ENCODE results near the gene FBN1. TPM values are rescaled to one million over a fixed set of nuclear protein-coding genes. Genes with fewer than 3 reads are reported as not detected.

Gene FBN1
- total RNA-seq, 1 donor from 2014 or later = 22.1 TPM

- Mint-ChIP-seq H3K4me1 (no peaks in the 10 kb centered on the region), H3K27me3 (ENCODE audit: low read depth) (no peaks in the 10 kb centered on the region), H3K4me3 (no peak overlapping the region), H3K27ac (ENCODE audit: unreplicated experiment) (no peak overlapping the region), H3K9me3 (peaks cover 2% of the 10 kb centered on the region), H3K36me3 (ENCODE audit: low read depth) (peaks cover 5% of the 10 kb centered on the region)
- no peak for TF ChIP-seq CTCF (conservative IDR thresholded peaks at IDR 0.05)
- no peak for DNase-seq (ENCODE audit: low read depth, low spot score)
These were observed 35.8 kb upstream of the FBN1 start for GRCh38 chr15:48681353-48681752.

- no peak for DNase-seq (ENCODE audit: low read depth, low spot score)
- Mint-ChIP-seq H3K27ac (ENCODE audit: unreplicated experiment) (no peak overlapping the region), H3K4me1 (no peaks in the 10 kb centered on the region), H3K36me3 (ENCODE audit: low read depth) (peaks cover 3% of the 10 kb centered on the region), H3K9me3 (no peaks in the 10 kb centered on the region), H3K4me3 (no peak overlapping the region), H3K27me3 (ENCODE audit: low read depth) (no peaks in the 10 kb centered on the region)
- TF ChIP-seq CTCF (conservative IDR thresholded peaks at IDR 0.05) = no peak
These were observed 35.3 kb upstream of the FBN1 start for GRCh38 chr15:48680841-48681240.

GRCh38 chr15:48679952-48680351 is 34.4 kb upstream of the FBN1 start:
- no peak overlapping the region for H3K27ac Mint-ChIP-seq (ENCODE audit: unreplicated experiment)
- DNase-seq (ENCODE audit: low read depth, low spot score) = no peak
- no peaks in the 10 kb centered on the region for H3K4me1 Mint-ChIP-seq
- TF ChIP-seq CTCF (conservative IDR thresholded peaks at IDR 0.05) = no peak
- H3K36me3 Mint-ChIP-seq (ENCODE audit: low read depth) = peaks cover 3% of the 10 kb centered on the region
- H3K27me3 Mint-ChIP-seq (ENCODE audit: low read depth) = no peaks in the 10 kb centered on the region
- H3K9me3 Mint-ChIP-seq = no peaks in the 10 kb centered on the region
- no peak overlapping the region for H3K4me3 Mint-ChIP-seq

- no peak overlapping the region for H3K27ac Mint-ChIP-seq (ENCODE audit: unreplicated experiment)
- TF ChIP-seq CTCF (conservative IDR thresholded peaks at IDR 0.05) = no peak
- no peak for DNase-seq (ENCODE audit: low read depth, low spot score)
- H3K4me1 Mint-ChIP-seq = no peaks in the 10 kb centered on the region
- no peaks in the 10 kb centered on the region for H3K36me3 Mint-ChIP-seq (ENCODE audit: low read depth)
- H3K9me3 Mint-ChIP-seq = no peaks in the 10 kb centered on the region
- no peak overlapping the region for H3K4me3 Mint-ChIP-seq
- no peaks in the 10 kb centered on the region for H3K27me3 Mint-ChIP-seq (ENCODE audit: low read depth)
These were observed 33.3 kb upstream of the FBN1 start for GRCh38 chr15:48678851-48679250.

GRCh38 chr15:48677821-48678220 is 32.3 kb upstream of the FBN1 start:
- no peaks in the 10 kb centered on the region for H3K9me3 Mint-ChIP-seq

More at GRCh38 chr15:48677821-48678220, 32.3 kb upstream of the FBN1 start:
- H3K27me3 Mint-ChIP-seq (ENCODE audit: low read depth) = no peaks in the 10 kb centered on the region
- H3K27ac Mint-ChIP-seq (ENCODE audit: unreplicated experiment) = no peak overlapping the region
- DNase-seq (ENCODE audit: low read depth, low spot score) = no peak
- H3K36me3 Mint-ChIP-seq (ENCODE audit: low read depth) = no peaks in the 10 kb centered on the region
- H3K4me1 Mint-ChIP-seq = no peaks in the 10 kb centered on the region
- no peak for TF ChIP-seq CTCF (conservative IDR thresholded peaks at IDR 0.05)
- no peak overlapping the region for H3K4me3 Mint-ChIP-seq
